GM12801 (cell line): ENCODE data around the gene TIMM29.

Source experiments
- TF ChIP-seq, protein P1 (sequence below): IDR thresholded peaks from one replicate; pipeline ENCODE4 v1.5.1; 2011; ENCODE audit warnings: control low read depth; ENCODE audit not compliant: insufficient read length; ENCODE audit errors: extremely low read depth

The TIMM29 gene

DNA sequence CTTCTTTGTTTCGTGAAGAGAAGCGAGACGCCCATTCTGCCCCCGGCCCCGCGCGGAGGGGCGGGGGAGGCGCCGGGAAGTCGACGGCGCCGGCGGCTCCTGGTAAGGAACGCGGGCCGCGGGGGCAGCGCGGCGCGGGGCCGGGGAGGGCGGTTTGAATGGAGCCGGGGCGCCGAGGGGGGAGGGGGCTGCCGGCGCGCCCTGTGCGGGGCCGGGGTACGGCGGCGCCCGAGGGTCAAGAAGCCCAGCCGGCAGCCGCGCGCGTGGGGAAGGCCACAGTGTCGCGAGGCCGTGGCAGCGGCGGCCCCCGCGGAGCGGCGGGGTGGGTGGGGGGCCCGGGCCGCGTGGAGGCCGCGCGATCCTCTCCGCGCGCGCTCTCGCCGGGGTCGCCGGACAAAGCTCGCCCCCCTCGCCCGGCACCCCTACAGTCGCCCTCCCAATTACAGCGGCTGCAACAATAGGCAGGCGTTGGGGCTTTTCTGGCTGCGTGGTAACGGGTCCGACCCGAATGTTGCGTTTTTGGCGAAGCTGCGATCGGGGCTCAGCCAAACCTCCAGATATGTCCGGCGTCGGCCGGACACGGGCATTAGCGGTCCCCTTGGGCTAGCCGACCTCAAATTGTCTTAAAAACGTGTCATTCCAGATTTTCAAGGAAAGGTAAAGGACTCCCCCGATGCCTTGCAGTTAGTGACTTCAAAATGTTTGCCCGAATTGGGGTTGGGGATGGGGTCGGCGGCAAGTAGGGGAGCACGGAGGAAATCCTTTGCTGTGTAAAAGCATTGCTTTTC lies 32.7 kb downstream of the TIMM29 start:
- TF ChIP-seq, protein P1, sequence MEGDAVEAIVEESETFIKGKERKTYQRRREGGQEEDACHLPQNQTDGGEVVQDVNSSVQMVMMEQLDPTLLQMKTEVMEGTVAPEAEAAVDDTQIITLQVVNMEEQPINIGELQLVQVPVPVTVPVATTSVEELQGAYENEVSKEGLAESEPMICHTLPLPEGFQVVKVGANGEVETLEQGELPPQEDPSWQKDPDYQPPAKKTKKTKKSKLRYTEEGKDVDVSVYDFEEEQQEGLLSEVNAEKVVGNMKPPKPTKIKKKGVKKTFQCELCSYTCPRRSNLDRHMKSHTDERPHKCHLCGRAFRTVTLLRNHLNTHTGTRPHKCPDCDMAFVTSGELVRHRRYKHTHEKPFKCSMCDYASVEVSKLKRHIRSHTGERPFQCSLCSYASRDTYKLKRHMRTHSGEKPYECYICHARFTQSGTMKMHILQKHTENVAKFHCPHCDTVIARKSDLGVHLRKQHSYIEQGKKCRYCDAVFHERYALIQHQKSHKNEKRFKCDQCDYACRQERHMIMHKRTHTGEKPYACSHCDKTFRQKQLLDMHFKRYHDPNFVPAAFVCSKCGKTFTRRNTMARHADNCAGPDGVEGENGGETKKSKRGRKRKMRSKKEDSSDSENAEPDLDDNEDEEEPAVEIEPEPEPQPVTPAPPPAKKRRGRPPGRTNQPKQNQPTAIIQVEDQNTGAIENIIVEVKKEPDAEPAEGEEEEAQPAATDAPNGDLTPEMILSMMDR = no peak

DNA sequence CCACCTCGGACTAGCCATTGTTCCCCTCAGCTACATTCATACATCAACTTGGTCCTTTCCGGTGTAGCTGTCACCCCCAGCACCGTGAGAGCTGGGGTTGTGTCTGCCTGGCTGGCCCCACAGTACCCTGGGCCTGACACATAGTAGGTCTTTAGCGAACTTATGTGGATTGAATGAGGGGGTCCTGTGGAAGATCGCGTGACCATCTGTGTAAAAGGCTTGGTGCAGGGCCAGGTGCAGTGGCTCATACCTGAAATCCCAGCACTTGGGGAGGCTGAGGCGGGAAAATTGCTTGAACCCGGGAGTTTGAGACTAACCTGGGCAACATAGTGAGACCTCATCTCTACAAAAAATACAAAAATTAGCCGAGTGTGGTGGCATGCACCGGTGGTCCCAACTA lies 34.3 kb downstream of the TIMM29 start:
- TF ChIP-seq, protein P1 = no peak

- TF ChIP-seq, protein P1 = no peak
These were observed 35.3 kb downstream of the TIMM29 start for GRCh38 chr19:10963865-10964264.

DNA sequence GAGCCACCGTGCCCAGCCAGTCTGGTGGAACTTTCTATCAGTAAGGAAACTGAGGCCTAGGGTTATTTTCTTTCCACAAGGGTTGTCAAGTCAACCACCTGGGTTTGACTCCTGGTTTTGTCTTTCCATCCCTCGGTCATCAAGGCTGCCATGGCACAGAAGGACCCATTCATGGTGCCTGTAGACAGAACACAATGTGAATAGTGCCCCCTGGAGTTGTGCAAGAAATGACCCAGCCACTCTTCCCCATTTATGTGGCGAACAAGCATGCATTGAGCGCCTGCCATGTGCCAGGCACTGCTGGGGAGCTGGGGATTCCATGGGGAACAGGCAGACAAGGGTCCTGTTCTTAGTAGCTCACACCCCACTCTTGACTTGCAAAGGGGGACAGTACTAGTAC lies 36.3 kb downstream of the TIMM29 start:
- TF ChIP-seq, protein P1 = no peak

DNA sequence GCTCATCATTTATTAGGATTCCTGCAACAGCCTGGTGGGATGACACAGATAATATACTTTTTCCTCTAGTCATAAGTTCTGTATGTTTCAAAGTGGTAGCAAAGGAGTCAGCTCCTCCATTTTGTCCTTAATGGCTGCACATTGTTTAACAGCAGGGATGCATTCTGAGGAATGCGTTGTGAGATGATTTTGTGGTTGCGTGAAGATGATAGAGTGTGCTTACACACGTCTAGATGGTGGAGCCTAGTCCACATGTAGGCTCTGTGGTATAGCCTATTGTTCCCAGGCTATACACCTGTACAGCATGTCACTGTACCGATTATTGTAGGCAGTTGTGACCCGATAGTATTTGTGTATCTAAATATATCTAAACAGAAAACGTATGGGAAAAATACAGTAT lies 36.8 kb downstream of the TIMM29 start:
- TF ChIP-seq, protein P1 = no peak

DNA sequence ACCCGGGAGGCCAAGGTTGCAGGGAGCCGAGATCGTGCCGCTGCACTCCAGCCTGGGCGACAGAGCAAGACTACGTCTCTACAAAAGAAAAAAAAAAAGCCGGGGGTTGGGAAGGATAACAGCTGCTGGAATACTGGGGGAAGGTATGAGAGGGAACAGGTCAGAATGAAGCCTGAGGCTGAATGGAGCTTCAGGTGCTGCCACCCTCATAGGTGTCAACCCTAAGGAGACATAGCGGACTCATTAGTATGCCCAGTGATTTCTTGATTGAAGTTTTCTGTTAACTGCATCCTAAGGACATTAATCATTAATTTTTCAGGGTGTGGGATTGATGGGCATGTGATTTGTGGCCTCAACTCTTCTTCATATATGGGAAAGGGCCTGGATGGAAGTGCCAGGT lies 38.2 kb downstream of the TIMM29 start:
- TF ChIP-seq, protein P1 = no peak

DNA sequence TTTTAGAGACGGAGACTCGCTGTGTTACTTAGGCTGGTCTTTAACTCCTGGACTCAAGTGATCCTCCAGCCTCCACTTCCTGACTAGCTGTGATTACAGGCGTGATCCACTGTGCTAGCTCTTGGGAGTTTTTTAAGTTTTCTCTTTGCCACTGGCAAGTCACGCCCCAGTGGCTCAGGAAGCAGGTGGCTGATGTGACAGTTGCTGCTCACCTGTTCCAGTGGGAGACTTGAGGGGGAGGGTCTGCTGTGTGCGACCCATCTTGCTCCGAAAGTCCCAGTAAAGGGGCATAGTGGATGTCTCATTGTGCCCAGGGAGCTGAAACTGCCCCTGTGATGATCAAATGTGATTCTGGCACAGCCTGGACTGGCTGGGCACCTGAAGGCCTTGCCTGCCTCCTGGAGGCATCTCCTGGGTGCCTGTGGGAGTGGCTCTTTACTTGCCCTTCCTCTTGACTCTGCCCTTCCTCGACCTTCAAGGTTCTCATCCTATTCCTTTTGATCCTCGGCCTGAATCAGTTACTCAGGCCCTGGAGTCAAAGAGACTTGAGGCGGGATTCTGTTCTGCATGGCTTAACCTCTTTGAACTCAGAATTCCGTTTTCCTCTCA lies 40.0 kb downstream of the TIMM29 start:
- TF ChIP-seq, protein P1 = no peak
